CD14-positive monocyte (primary cell): ENCODE data around the gene PLAA. TPM values are rescaled to one million over a fixed set of nuclear protein-coding genes. Genes with fewer than 3 reads are reported as not detected.
A peak's percentile ranks its signal among the peaks of the same experiment; 100 is the strongest.

Experiments
- DNase-seq, 3 donors: peaks; one replicate each; pipeline ENCODE4 v3.0.0-alpha.2; 2011 to 2022
- H2AFZ ChIP-seq: 2 replicates; pipeline ENCODE4 v1.6.0; 2012; ENCODE audit warnings: mild to moderate bottlenecking, low read depth, low read length, inconsistent platforms; ENCODE audit not compliant: insufficient read depth, poor library complexity, severe bottlenecking
- H3K27ac ChIP-seq, 2 donors: 1 replicate in 1 of 2; 2 replicates in 1 of 2; pipeline ENCODE4 v1.5.1; 2012 to 2013; ENCODE audit warnings: low read length in 2 of 2, control low read depth in 1 of 2, inconsistent platforms in 1 of 2, low read depth in 1 of 2, mild to moderate bottlenecking in 1 of 2
- H3K27me3 ChIP-seq, 2 donors: one replicate each; pipeline versions ENCODE4 v1.6.0 to v1.6.1; 2011 to 2013; ENCODE audit warnings: low read length in 2 of 2; ENCODE audit not compliant: control insufficient read depth in 2 of 2, insufficient read depth in 2 of 2
- H3K36me3 ChIP-seq, 2 donors: replicated peaks in 1 of 2; 1 replicate in 1 of 2; 2 replicates in 1 of 2; pipeline versions ENCODE4 v1.5.1 to v1.6.1; 2012 to 2013; ENCODE audit warnings: low read length in 2 of 2, control low read depth in 1 of 2, inconsistent platforms in 1 of 2, mild to moderate bottlenecking in 1 of 2; ENCODE audit not compliant: insufficient read depth in 2 of 2, control insufficient read depth in 1 of 2
- H3K4me1 ChIP-seq, 2 donors: 1 replicate in 1 of 2; 2 replicates in 1 of 2; pipeline versions ENCODE4 v1.5.1 to v1.6.1; 2012 to 2013; ENCODE audit warnings: low read length in 2 of 2, control low read depth in 1 of 2, inconsistent platforms in 1 of 2, mild to moderate bottlenecking in 1 of 2, moderate library complexity in 1 of 2; ENCODE audit not compliant: insufficient read depth in 2 of 2, control insufficient read depth in 1 of 2
- H3K4me2 ChIP-seq: replicated peaks from 2 replicates; pipeline ENCODE3; 2012; ENCODE audit warnings: low read length, moderate library complexity, mild to moderate bottlenecking; ENCODE audit not compliant: poor library complexity, severe bottlenecking; ENCODE audit errors: extremely low read depth
- H3K4me3 ChIP-seq, 3 experiments: fragments of 200-600 bp in 1 of 3; sonication (generic) in 1 of 3; replicated peaks in 1 of 3; 1 replicate in 2 of 3; 2 replicates in 1 of 3; pipeline ENCODE4 v1.5.1; 2011 to 2013; ENCODE audit warnings: low read length in 3 of 3, mild to moderate bottlenecking in 3 of 3, control low read depth in 2 of 3, low read depth in 2 of 3, inconsistent platforms in 1 of 3, moderate library complexity in 1 of 3
- H3K79me2 ChIP-seq: 2 replicates; pipeline ENCODE4 v1.6.0; 2012; ENCODE audit warnings: mild to moderate bottlenecking, control low read depth, inconsistent platforms, low read length, moderate library complexity; ENCODE audit not compliant: insufficient read depth
- H3K9ac ChIP-seq: 2 replicates; pipeline ENCODE4 v1.6.0; 2017; ENCODE audit warnings: low read length, mild to moderate bottlenecking; ENCODE audit not compliant: insufficient read depth, poor library complexity, severe bottlenecking
- H3K9me3 ChIP-seq, 2 donors: replicated peaks in 1 of 2; 1 replicate in 1 of 2; 2 replicates in 1 of 2; pipeline versions ENCODE4 v1.5.1 to v1.6.1; 2012 to 2013; ENCODE audit warnings: low read length in 2 of 2, control low read depth in 1 of 2; ENCODE audit not compliant: control insufficient read depth in 1 of 2, insufficient read depth in 1 of 2
- H4K20me1 ChIP-seq: 2 replicates; pipeline ENCODE4 v1.6.0; 2012; ENCODE audit warnings: mild to moderate bottlenecking, low read length, control low read depth, moderate library complexity; ENCODE audit not compliant: insufficient read depth
- H3K27ac Mint-ChIP-seq, 7 donors: one replicate each; pipeline ENCODE4 v1.8.0; 2020; ENCODE audit warnings: mild to moderate bottlenecking in 7 of 7, mixed read lengths in 7 of 7, moderate library complexity in 6 of 7, inconsistent platforms in 2 of 7
- H3K27me3 Mint-ChIP-seq, 3 donors: one replicate each; pipeline ENCODE4 v1.8.0; 2021 to 2022; ENCODE audit warnings: low read depth in 3 of 3, mild to moderate bottlenecking in 3 of 3, mixed read lengths in 3 of 3, moderate library complexity in 3 of 3, inconsistent platforms in 1 of 3
- H3K36me3 Mint-ChIP-seq, 2 donors: one replicate each; pipeline ENCODE4 v1.8.0; 2020; ENCODE audit warnings: mixed read lengths in 2 of 2, inconsistent platforms in 1 of 2, mild to moderate bottlenecking in 1 of 2
- H3K4me1 Mint-ChIP-seq: one replicate; pipeline ENCODE4 v1.8.0; 2020; ENCODE audit warnings: mild to moderate bottlenecking, mixed read lengths
- H3K4me3 Mint-ChIP-seq, 2 donors: one replicate each; pipeline ENCODE4 v1.8.0; 2020; ENCODE audit warnings: mild to moderate bottlenecking in 2 of 2, mixed read lengths in 2 of 2, moderate library complexity in 1 of 2
- H3K9me3 Mint-ChIP-seq, 7 donors: one replicate each; pipeline ENCODE4 v1.8.0; 2020 to 2022; ENCODE audit warnings: mixed read lengths in 7 of 7, mild to moderate bottlenecking in 6 of 7, moderate library complexity in 6 of 7, inconsistent platforms in 2 of 7
- CTCF ChIP-seq: fragments of 200-600 bp; IDR thresholded peaks from one replicate; pipeline ENCODE4 v1.8.0; 2022; ENCODE audit warnings: antibody characterized with exemption, mild to moderate bottlenecking
- WGBS: methylation state at CpG from one replicate; pipeline ENCODE4 v1.1.5; 2013; ENCODE audit warnings: missing lambda C conversion rate; ENCODE audit not compliant: insufficient coverage; 5-methylcytosine and 5-hydroxymethylcytosine counted together
- intact Hi-C, 2 donors: fragments of 100-400 bp; cut with micrococcal nuclease; formaldehyde crosslinking; loops; one replicate each; pipeline versions ENCODE4 v1.15.0 to v1.15.1; 2023
- polyA plus RNA-seq, 3 donors: library from polyadenylated mRNA; depleted of rRNA in 1 of 3; unstranded in 2 of 3; stranded (reverse) in 1 of 3; fragments of 300-500 nt in 2 of 3; fragments of >200 nt in 1 of 3; fragmentation: Illumina TruSeq in 2 of 3; gene quantifications; 1 replicate in 2 of 3; 2 replicates in 1 of 3; pipeline ENCODE4 v1.2.3, GENCODE V29; 2012 to 2021

PLAA gene
- polyA plus RNA-seq, 3 donors = 13.3 to 19.3 (median 14.7) TPM

GRCh38 chr9:26971721-26972120 lies 24.7 kb upstream of the PLAA start:
- no peak overlapping the region for H3K27ac ChIP-seq
- no peak for TF ChIP-seq CTCF
- no peak overlapping the region for H3K4me3 ChIP-seq
- no CpG with 5 or more reads among the region's 1 CpG for WGBS
- H3K9me3 Mint-ChIP-seq = peaks cover 0 to 11% (median 6%) of the 10 kb centered on the region in 7 donors
- intact Hi-C loops = loop anchor here (10.0 kb wide), 1 partner anchor 227 kb away; no protein-coding TSS in a partner anchor
- H3K4me2 ChIP-seq = no peak overlapping the region
- no peaks in the 10 kb centered on the region for H3K4me1 Mint-ChIP-seq
- no peaks in the 10 kb centered on the region for H3K27me3 ChIP-seq
- H2AFZ ChIP-seq = no peak overlapping the region
- peaks cover 6 to 15% of the 10 kb centered on the region in 2 donors for H3K36me3 Mint-ChIP-seq
- no peak overlapping the region for H3K4me3 Mint-ChIP-seq
- H3K36me3 ChIP-seq = no peaks in the 10 kb centered on the region
- H4K20me1 ChIP-seq = no peaks in the 10 kb centered on the region
- no peaks in the 10 kb centered on the region for H3K9me3 ChIP-seq
- no peak for DNase-seq
- H3K27me3 Mint-ChIP-seq = no peaks in the 10 kb centered on the region
- H3K27ac Mint-ChIP-seq = no peak overlapping the region
- H3K79me2 ChIP-seq = peaks cover 1% of the 10 kb centered on the region
- H3K9ac ChIP-seq = no peak overlapping the region
- no peaks in the 10 kb centered on the region for H3K4me1 ChIP-seq

GRCh38 chr9:26956860-26957233 lies 9.8 kb upstream of the PLAA start:
- intact Hi-C loops = no loop called here
- peak overlapping the region; percentile 91 for H3K4me2 ChIP-seq
- 48% methylated on average over 2 of the region's 6 CpGs for WGBS

More at GRCh38 chr9:26956860-26957233, 9.8 kb upstream of the PLAA start:
- H3K27ac ChIP-seq = peak overlapping the region; percentile 62 to 96
- no peaks in the 10 kb centered on the region for H3K36me3 ChIP-seq
- H4K20me1 ChIP-seq = no peaks in the 10 kb centered on the region
- H3K27me3 ChIP-seq = no peaks in the 10 kb centered on the region
- H3K9me3 ChIP-seq = no peaks in the 10 kb centered on the region
- Mint-ChIP-seq H3K4me3 (peak overlapping the region; percentile 83 to 96), H3K36me3 (no peaks in the 10 kb centered on the region), H3K9me3 (peaks cover 0 to 2% (median 0%) of the 10 kb centered on the region in 7 donors), H3K27me3 (no peaks in the 10 kb centered on the region), H3K27ac (peak overlapping the region; percentile 91 to 97 (median 96)), H3K4me1 (peaks cover 28% of the 10 kb centered on the region)
- H3K4me3 ChIP-seq = peak overlapping the region; percentile 67 to 97 (median 91)
- H3K4me1 ChIP-seq = peaks cover 28 to 34% of the 10 kb centered on the region in 2 donors
- H3K79me2 ChIP-seq = peaks cover 8% of the 10 kb centered on the region
- peak overlapping the region; percentile 82 for H3K9ac ChIP-seq
- DNase-seq = no peak
- H2AFZ ChIP-seq = peak overlapping the region; percentile 94
- TF ChIP-seq CTCF = no peak
